HCEC 1CT (cell line): ENCODE results near the gene ARAP3.
"Not testable (repeated sequence)": the region's sequence is repeated elsewhere in the genome, so short reads cannot be mapped to it uniquely, and the experiment has no call there.

Experiments used
- DNase-seq: peaks from one replicate; pipeline ENCODE4 v3.0.0-alpha.2; 2017

Gene ARAP3

GRCh38 chr5:141681695-141682641 lies at the start of gene ARAP3:
ARAP3 (minus strand) TSS chr5:141682230; CDS start chr5:141680486, 1,744 bp downstream.
- peak; percentile 82 for DNase-seq

- no peak for DNase-seq
Measured at GRCh38 chr5:141729387-141730006, 47.5 kb upstream of the ARAP3 start.

GRCh38 chr5:141725891-141726290 lies 43.9 kb upstream of the ARAP3 start:
- no peak for DNase-seq

GRCh38 chr5:141725174-141725573 lies 43.1 kb upstream of the ARAP3 start:
- not testable (repeated sequence) for DNase-seq

- DNase-seq = no peak
Measured at GRCh38 chr5:141722266-141722665, 40.2 kb upstream of the ARAP3 start.

- DNase-seq = no peak
Measured at GRCh38 chr5:141717043-141717442, 35.0 kb upstream of the ARAP3 start.

- DNase-seq = no peak
Measured at GRCh38 chr5:141716468-141716867, 34.4 kb upstream of the ARAP3 start.

GRCh38 chr5:141716009-141716408 lies 34.0 kb upstream of the ARAP3 start:
- no peak for DNase-seq

- no peak for DNase-seq
Measured at GRCh38 chr5:141715346-141715905, 33.4 kb upstream of the ARAP3 start.

GRCh38 chr5:141714542-141715310 lies 32.7 kb upstream of the ARAP3 start:
- DNase-seq = peak; percentile 25

GRCh38 chr5:141713616-141714309 lies 31.7 kb upstream of the ARAP3 start:
- peak; percentile 33 for DNase-seq

GRCh38 chr5:141711687-141712086 lies 29.7 kb upstream of the ARAP3 start:
- no peak for DNase-seq

- DNase-seq = no peak
Measured at GRCh38 chr5:141709699-141710267, 27.8 kb upstream of the ARAP3 start.

GRCh38 chr5:141708016-141708415 lies 26.0 kb upstream of the ARAP3 start:
- DNase-seq = no peak

GRCh38 chr5:141707510-141707909 lies 25.5 kb upstream of the ARAP3 start:
- DNase-seq = no peak

- DNase-seq = no peak
Measured at GRCh38 chr5:141706121-141706520, 24.1 kb upstream of the ARAP3 start.

- DNase-seq = no peak
Measured at GRCh38 chr5:141705469-141705868, 23.4 kb upstream of the ARAP3 start.

GRCh38 chr5:141704782-141705297 lies 22.8 kb upstream of the ARAP3 start:
- no peak for DNase-seq

GRCh38 chr5:141703133-141703561 lies 21.1 kb upstream of the ARAP3 start:
- DNase-seq = no peak

- no peak for DNase-seq
Measured at GRCh38 chr5:141701360-141702119, 19.5 kb upstream of the ARAP3 start.

GRCh38 chr5:141697586-141697985 lies 15.6 kb upstream of the ARAP3 start:
- DNase-seq = no peak
